BE2C (cell line): ENCODE measurements around the gene IL23A.

Experiments used
- DNase-seq: peaks from one replicate; pipeline ENCODE4 v3.0.0-alpha.2; 2020
- H3K27me3 ChIP-seq: fragments of 250-450 bp; sonication (Bioruptor Pico); 2 replicates; pipeline ENCODE4 v1.5.1; 2020; ENCODE audit warnings: mild to moderate bottlenecking
- H3K36me3 ChIP-seq: fragments of 250-450 bp; sonication (Bioruptor Pico); 2 replicates; pipeline ENCODE4 v1.5.1; 2020; ENCODE audit warnings: mild to moderate bottlenecking
- H3K4me1 ChIP-seq: fragments of 250-450 bp; sonication (Bioruptor Pico); 2 replicates; pipeline ENCODE4 v1.5.1; 2020
- H3K4me3 ChIP-seq: 2 replicates; pipeline ENCODE4 v1.5.1; 2011; ENCODE audit warnings: low read depth, low read length
- H3K9me3 ChIP-seq: fragments of 250-450 bp; sonication (Bioruptor Pico); 2 replicates; pipeline ENCODE4 v1.5.1; 2020
- TF ChIP-seq, protein P1 (sequence below): IDR thresholded peaks from 2 replicates; pipeline ENCODE4 v1.5.1; 2012; ENCODE audit warnings: mild to moderate bottlenecking, low read depth, low read length

The IL23A gene

GRCh38 chr12:56362130-56363059 lies 23.7 kb downstream of the IL23A start, which contains the start of gene APOF:
TSS of gene APOF (minus strand) at chr12:56362857. CDS start at chr12:56362745, 112 bp downstream.
- no peaks in the 10 kb centered on the region for H3K36me3 ChIP-seq
- H3K27me3 ChIP-seq = no peaks in the 10 kb centered on the region
- TF ChIP-seq, protein P1, sequence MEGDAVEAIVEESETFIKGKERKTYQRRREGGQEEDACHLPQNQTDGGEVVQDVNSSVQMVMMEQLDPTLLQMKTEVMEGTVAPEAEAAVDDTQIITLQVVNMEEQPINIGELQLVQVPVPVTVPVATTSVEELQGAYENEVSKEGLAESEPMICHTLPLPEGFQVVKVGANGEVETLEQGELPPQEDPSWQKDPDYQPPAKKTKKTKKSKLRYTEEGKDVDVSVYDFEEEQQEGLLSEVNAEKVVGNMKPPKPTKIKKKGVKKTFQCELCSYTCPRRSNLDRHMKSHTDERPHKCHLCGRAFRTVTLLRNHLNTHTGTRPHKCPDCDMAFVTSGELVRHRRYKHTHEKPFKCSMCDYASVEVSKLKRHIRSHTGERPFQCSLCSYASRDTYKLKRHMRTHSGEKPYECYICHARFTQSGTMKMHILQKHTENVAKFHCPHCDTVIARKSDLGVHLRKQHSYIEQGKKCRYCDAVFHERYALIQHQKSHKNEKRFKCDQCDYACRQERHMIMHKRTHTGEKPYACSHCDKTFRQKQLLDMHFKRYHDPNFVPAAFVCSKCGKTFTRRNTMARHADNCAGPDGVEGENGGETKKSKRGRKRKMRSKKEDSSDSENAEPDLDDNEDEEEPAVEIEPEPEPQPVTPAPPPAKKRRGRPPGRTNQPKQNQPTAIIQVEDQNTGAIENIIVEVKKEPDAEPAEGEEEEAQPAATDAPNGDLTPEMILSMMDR = no peak
- no peak within 1 kb of the TSS for H3K4me3 ChIP-seq
- H3K9me3 ChIP-seq = no peaks in the 10 kb centered on the region
- no peaks in the 10 kb centered on the region for H3K4me1 ChIP-seq
- no peak for DNase-seq

DNA sequence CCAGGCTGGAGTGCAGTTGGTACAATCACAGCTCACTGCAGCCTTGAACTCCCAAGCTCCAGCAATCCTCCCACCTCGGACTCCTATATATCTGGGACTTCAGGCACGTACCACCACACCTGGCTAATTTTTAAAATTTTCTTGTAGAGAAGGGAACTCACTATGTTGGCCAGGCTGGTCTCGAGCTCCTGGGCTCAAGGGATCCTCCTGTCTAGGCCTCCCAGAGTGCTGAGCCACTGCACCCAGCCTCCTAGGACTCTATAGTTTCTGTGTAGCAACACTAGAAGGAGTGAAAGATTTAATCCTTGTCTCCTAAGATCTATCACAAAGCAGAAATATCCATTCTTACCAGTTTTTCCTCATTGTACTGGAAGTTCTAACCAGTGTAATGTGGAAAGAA lies 28.3 kb downstream of the IL23A start:
- no peaks in the 10 kb centered on the region for H3K4me1 ChIP-seq
- no peak for DNase-seq
- no peaks in the 10 kb centered on the region for H3K9me3 ChIP-seq
- TF ChIP-seq, protein P1 = no peak
- H3K36me3 ChIP-seq = no peaks in the 10 kb centered on the region
- H3K4me3 ChIP-seq = no peak overlapping the region
- no peaks in the 10 kb centered on the region for H3K27me3 ChIP-seq

- TF ChIP-seq, protein P1 = no peak
- peaks cover 5% of the 10 kb centered on the region; the same call in 1 of the 2 replicates for H3K27me3 ChIP-seq
- no peaks in the 10 kb centered on the region for H3K36me3 ChIP-seq
- no peak for DNase-seq
- H3K9me3 ChIP-seq = peaks cover 6% of the 10 kb centered on the region; the same call in 1 of the 2 replicates
- no peak overlapping the region for H3K4me3 ChIP-seq
- H3K4me1 ChIP-seq = no peaks in the 10 kb centered on the region
These were observed 34.8 kb downstream of the IL23A start for GRCh38 chr12:56373515-56373914.

DNA sequence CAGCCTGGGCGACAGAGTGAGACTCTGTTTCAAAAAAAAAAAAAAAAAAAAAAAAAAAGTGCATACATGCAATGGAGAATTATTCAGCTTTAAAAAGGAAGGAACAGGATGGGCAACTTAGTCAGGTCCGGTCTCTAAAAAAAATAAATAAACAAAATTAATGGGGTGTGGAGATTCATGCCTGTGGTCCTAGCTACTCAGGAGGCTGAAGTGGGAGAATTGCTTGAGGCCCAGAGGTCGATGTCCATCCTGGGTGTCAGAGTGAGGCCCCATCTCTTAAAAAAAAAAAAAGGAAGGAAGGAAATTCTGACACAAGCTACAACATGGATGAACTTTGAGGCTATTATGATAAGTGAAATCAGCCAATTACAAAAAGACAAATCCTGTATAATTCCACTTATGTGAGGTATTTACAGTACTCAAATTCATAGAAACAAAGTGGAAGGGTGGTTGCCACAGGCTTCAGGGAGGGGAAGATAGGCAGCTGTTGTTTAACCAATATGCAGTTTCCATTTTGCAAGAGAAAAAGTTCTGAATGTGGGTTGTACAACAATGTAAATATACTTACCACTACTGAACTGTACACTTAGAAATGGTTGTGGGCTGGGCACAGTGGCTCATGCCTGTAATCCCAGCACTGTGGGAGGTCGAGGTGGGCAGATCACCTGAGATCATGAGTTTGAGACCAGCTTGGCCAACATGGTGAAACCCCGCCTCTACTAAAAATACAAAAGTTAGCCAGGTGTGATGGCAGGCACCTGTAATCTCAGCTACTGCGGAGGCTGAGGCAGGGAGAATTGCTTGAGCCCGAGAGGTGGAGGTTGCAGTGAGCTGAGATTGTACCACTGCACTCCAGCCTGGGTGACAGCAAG lies 36.3 kb downstream of the IL23A start:
- Histone ChIP-seq H3K36me3 (no peaks in the 10 kb centered on the region), H3K4me1 (no peaks in the 10 kb centered on the region), H3K27me3 (peaks cover 5% of the 10 kb centered on the region), H3K4me3 (no peak overlapping the region), H3K9me3 (peaks cover 6% of the 10 kb centered on the region; the same call in 1 of the 2 replicates)
- TF ChIP-seq, protein P1 = no peak
- DNase-seq = no peak

DNA sequence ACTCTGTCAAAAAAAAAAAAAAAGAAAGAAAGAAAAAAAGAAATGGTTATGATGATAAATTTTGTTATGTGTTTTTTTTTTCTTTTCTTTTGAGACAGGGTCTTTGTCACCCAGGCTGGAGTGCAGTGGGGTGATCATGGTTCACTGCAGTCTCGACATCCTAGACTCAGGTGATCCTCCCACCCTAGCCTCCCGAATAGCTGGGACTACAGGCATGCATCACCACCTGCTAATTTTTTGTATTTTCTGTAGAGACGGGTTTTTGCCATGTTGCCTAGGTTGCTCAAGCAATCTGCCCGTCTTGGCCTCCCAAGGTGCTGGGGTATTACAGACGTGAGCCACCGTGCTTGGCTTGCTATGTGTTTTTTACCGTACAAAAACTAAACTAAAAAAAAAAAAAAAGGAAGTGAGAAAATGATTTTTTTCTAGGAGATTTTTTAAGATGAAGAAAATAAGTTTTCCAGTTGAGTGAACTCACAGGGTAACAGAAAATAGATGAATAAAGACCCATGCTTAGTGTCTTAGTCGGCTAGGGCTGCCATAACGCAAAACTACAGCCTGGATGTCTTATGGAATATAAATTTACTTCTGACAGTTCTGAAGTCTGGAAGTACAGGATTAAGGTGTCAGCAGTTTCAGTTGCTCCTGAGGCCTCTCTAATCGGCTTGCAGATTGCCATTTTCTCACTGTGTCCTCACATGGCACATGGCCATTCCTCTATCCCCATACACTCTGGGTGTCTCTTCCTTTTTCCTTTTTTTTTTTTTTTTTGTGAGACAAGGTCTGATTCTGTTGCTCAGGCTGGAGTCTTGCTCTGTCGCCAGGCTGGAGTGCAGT lies 37.1 kb downstream of the IL23A start:
- TF ChIP-seq, protein P1 = no peak
- peaks cover 5% of the 10 kb centered on the region for H3K27me3 ChIP-seq
- H3K9me3 ChIP-seq = peaks cover 6% of the 10 kb centered on the region; the same call in 1 of the 2 replicates
- no peaks in the 10 kb centered on the region for H3K4me1 ChIP-seq
- no peak overlapping the region for H3K4me3 ChIP-seq
- no peaks in the 10 kb centered on the region for H3K36me3 ChIP-seq
- DNase-seq = no peak
